Measurements from ENCODE around the gene ITFG1. TPM values are rescaled to one million over a fixed set of nuclear protein-coding genes. Genes with fewer than 3 reads are reported as not detected.

Gene ITFG1
- total and polyA plus RNA-seq, 2 of the 13 experiments (the other 11 are each of a cell fraction or from before 2014, with no cell fraction given): 74.5 to 150 TPM

DNA sequence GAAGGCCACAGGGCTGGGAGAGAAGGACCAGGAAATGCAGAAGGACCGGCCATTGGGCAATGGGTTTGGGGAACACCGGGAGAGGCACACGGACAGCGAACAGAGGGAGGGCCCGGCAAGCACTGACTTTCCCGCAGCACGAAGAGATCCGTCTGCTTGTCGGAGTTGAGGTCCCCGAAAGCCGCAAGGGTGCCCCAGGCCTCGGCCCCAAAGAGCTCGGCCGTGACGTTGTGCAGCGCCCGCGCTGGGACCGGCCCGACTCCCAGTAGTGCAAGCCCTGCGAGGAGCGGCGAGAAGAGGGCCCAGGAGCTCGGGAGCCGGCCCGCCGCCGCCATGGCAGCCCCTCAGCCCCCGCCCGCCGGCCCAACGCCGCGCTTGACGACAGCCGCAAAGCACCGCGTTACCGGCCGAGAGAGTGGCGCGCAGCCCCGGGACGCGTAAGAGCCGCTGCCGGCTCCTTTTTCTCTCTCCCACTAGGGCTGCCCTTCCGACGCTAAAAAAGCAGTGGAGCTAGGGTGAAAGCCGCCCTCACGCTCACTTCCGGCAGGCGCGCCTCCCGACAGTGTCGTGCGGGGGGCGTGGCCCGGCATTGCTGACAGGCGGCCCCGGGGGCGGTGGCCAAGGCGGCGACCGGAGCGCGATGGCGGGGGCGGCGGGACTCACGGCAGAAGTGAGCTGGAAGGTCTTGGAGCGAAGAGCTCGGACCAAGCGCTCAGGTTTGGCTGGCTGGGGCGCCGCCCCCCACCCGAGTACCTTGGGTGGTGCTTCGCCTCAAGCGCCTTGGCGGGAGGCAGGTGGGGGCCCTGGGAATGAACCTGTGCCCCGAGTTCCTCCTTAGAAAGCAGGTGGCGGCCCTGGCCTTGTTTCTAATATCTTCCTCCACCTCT lies at the start of gene ITFG1, which contains the start of gene PHKB (continued):
- TF ChIP-seq SNAI1 (CRISPR knock-in tag; IDR thresholded peaks at IDR 0.05; ENCODE audit: borderline replicate concordance) (no peak), FOXK1 (CRISPR knock-in tag; IDR thresholded peaks at IDR 0.05; ENCODE audit: borderline replicate concordance, low read depth) (peak; percentile 41; the same call in 1 of the 2 replicates), DNMT1 (CRISPR knock-in tag; IDR thresholded peaks at IDR 0.05) (no peak), AGO1 (IDR thresholded peaks at IDR 0.05; ENCODE audit: low read depth, low read length, poor library complexity, severe bottlenecking) (peak; percentile 35), KLF16 (CRISPR knock-in tag; IDR thresholded peaks at IDR 0.05) (peak; percentile 26 to 92; a peak in 2 of 4 replicates), DPF2 (CRISPR knock-in tag; IDR thresholded peaks at IDR 0.05; ENCODE audit: borderline replicate concordance, low read depth) (no peak), ZNF530 (CRISPR knock-in tag; IDR thresholded peaks at IDR 0.05; ENCODE audit: low read depth) (no peak), ZNF788 (CRISPR knock-in tag; IDR thresholded peaks at IDR 0.05; ENCODE audit: borderline replicate concordance) (peak; percentile 92; the same call in 1 of the 2 replicates), LCORL (IDR thresholded peaks at IDR 0.05) (no peak), LCORL (CRISPR knock-in tag; IDR thresholded peaks at IDR 0.05) (peak; percentile 88), ZNF484 (CRISPR knock-in tag; IDR thresholded peaks at IDR 0.05; ENCODE audit: borderline replicate concordance, low read depth) (no peak), TARDBP (CRISPR knock-in tag; IDR thresholded peaks at IDR 0.05) (peak; percentile 76), ZNF138 (CRISPR knock-in tag; IDR thresholded peaks at IDR 0.05; ENCODE audit: low read depth) (peak; percentile 22; the same call in 1 of the 2 replicates), ZNF670 (CRISPR knock-in tag; IDR thresholded peaks at IDR 0.05; ENCODE audit: borderline replicate concordance) (no peak; the same call in 1 of the 2 replicates), ZNF44 (CRISPR knock-in tag; IDR thresholded peaks at IDR 0.05) (no peak; the same call in 1 of the 2 replicates), CHD4 (IDR thresholded peaks at IDR 0.05; ENCODE audit: borderline replicate concordance, low read length) (no peak), NFIC (IDR thresholded peaks at IDR 0.05; ENCODE audit: low read length) (no peak), GFI1 (CRISPR knock-in tag; IDR thresholded peaks at IDR 0.05; ENCODE audit: borderline replicate concordance) (peak; percentile 86), KLF12 (CRISPR knock-in tag; IDR thresholded peaks at IDR 0.05; ENCODE audit: borderline replicate concordance) (peak; percentile 93), PHF5A (CRISPR knock-in tag; IDR thresholded peaks at IDR 0.05; ENCODE audit: low read depth, unreplicated experiment) (no peak), ZNF17 (CRISPR knock-in tag; IDR thresholded peaks at IDR 0.05) (no peak), ADNP (CRISPR knock-in tag; IDR thresholded peaks at IDR 0.05) (peak; percentile 12; the same call in 1 of the 2 replicates), KDM1A (CRISPR knock-in tag; IDR thresholded peaks at IDR 0.05) (no peak), HHEX (CRISPR knock-in tag; IDR thresholded peaks at IDR 0.05) (no peak), ZNF546 (CRISPR knock-in tag; conservative IDR thresholded peaks at IDR 0.05) (peak; percentile 94)
- TF ChIP-seq, protein P1, sequence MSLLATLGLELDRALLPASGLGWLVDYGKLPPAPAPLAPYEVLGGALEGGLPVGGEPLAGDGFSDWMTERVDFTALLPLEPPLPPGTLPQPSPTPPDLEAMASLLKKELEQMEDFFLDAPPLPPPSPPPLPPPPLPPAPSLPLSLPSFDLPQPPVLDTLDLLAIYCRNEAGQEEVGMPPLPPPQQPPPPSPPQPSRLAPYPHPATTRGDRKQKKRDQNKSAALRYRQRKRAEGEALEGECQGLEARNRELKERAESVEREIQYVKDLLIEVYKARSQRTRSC (CRISPR knock-in tag; IDR thresholded peaks at IDR 0.05; ENCODE audit: low read depth): peak; percentile 20
- TF ChIP-seq, protein P2, sequence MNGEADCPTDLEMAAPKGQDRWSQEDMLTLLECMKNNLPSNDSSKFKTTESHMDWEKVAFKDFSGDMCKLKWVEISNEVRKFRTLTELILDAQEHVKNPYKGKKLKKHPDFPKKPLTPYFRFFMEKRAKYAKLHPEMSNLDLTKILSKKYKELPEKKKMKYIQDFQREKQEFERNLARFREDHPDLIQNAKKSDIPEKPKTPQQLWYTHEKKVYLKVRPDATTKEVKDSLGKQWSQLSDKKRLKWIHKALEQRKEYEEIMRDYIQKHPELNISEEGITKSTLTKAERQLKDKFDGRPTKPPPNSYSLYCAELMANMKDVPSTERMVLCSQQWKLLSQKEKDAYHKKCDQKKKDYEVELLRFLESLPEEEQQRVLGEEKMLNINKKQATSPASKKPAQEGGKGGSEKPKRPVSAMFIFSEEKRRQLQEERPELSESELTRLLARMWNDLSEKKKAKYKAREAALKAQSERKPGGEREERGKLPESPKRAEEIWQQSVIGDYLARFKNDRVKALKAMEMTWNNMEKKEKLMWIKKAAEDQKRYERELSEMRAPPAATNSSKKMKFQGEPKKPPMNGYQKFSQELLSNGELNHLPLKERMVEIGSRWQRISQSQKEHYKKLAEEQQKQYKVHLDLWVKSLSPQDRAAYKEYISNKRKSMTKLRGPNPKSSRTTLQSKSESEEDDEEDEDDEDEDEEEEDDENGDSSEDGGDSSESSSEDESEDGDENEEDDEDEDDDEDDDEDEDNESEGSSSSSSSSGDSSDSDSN (CRISPR knock-in tag; IDR thresholded peaks at IDR 0.05): peak; percentile 81

All from HepG2 (cell line).